Suprapubic skin (tissue), 4 donors: Measurements from ENCODE around the gene ANO3.

Source experiments
- POLR2A ChIP-seq, 2 donors: fragments of 450-650 bp; IDR thresholded peaks; one replicate each; pipeline ENCODE4 v1.6.1; 2017; ENCODE audit warnings: antibody characterized with exemption in 2 of 2, mild to moderate bottlenecking in 2 of 2, moderate library complexity in 2 of 2
- POLR2AphosphoS5 ChIP-seq, 3 donors: sonication (generic); formaldehyde crosslinking; IDR thresholded peaks; one replicate each; pipeline ENCODE4 v1.6.1; 2017; ENCODE audit warnings: antibody characterized with exemption in 3 of 3
- TF ChIP-seq, protein P1 (sequence below), 2 donors: fragments of 200-600 bp in 1 of 2; fragments of 450-650 bp in 1 of 2; sonication (generic) in 1 of 2; IDR thresholded peaks; one replicate each; pipeline ENCODE4 v1.5.1; 2016 to 2019; ENCODE audit warnings: antibody characterized with exemption in 2 of 2, mild to moderate bottlenecking in 1 of 2, moderate library complexity in 1 of 2

- TF ChIP-seq POLR2A (IDR thresholded peaks at IDR 0.05) (no peak), POLR2AphosphoS5 (IDR thresholded peaks at IDR 0.05) (no peak)
- TF ChIP-seq, protein P1, sequence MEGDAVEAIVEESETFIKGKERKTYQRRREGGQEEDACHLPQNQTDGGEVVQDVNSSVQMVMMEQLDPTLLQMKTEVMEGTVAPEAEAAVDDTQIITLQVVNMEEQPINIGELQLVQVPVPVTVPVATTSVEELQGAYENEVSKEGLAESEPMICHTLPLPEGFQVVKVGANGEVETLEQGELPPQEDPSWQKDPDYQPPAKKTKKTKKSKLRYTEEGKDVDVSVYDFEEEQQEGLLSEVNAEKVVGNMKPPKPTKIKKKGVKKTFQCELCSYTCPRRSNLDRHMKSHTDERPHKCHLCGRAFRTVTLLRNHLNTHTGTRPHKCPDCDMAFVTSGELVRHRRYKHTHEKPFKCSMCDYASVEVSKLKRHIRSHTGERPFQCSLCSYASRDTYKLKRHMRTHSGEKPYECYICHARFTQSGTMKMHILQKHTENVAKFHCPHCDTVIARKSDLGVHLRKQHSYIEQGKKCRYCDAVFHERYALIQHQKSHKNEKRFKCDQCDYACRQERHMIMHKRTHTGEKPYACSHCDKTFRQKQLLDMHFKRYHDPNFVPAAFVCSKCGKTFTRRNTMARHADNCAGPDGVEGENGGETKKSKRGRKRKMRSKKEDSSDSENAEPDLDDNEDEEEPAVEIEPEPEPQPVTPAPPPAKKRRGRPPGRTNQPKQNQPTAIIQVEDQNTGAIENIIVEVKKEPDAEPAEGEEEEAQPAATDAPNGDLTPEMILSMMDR (IDR thresholded peaks at IDR 0.05) = no peak
Measured at GRCh38 chr11:26569646-26570045, 237.7 kb downstream of the ANO3 start.
